GM19324 (cell line): Measurements from ENCODE around the gene ATXN7.

Experiments used
- ATAC-seq: cut with Tn5 transposase; IDR thresholded peaks from one replicate; pipeline ENCODE4 v1.9.1; 2021; ENCODE audit warnings: mild to moderate bottlenecking, moderate library complexity; ENCODE audit not compliant: unreplicated experiment, low FRiP score

ATXN7 gene

GRCh38 chr3:63932509-63933212, 69.0 kb downstream of the ATXN7 start:
- no peak for ATAC-seq

- no peak for ATAC-seq
Measured at GRCh38 chr3:63933459-63933858, 69.8 kb downstream of the ATXN7 start.

- no peak for ATAC-seq
Measured at GRCh38 chr3:63934041-63934866, 70.6 kb downstream of the ATXN7 start.

GRCh38 chr3:63936925-63937324, 73.3 kb downstream of the ATXN7 start:
- no peak for ATAC-seq

- peak; percentile 69 for ATAC-seq
Measured at GRCh38 chr3:63937661-63938651, 74.3 kb downstream of the ATXN7 start.

- ATAC-seq, result no peak
Measured at GRCh38 chr3:63940389-63940757, 76.7 kb downstream of the ATXN7 start.

GRCh38 chr3:63942528-63942927, 78.9 kb downstream of the ATXN7 start:
- no peak for ATAC-seq

GRCh38 chr3:63943678-63944077, 80.0 kb downstream of the ATXN7 start:
- no peak for ATAC-seq

- no peak for ATAC-seq
Measured at GRCh38 chr3:63945558-63946096, 82.0 kb downstream of the ATXN7 start.

GRCh38 chr3:63946753-63947152, 83.1 kb downstream of the ATXN7 start:
- ATAC-seq, result no peak

GRCh38 chr3:63947594-63947993, 83.9 kb downstream of the ATXN7 start:
- no peak for ATAC-seq

GRCh38 chr3:63949005-63949404, 85.3 kb downstream of the ATXN7 start:
- ATAC-seq, result no peak

GRCh38 chr3:63950698-63951097, 87.0 kb downstream of the ATXN7 start:
- ATAC-seq, result no peak

GRCh38 chr3:63951492-63952247, 88.0 kb downstream of the ATXN7 start:
- no peak for ATAC-seq

- no peak for ATAC-seq
Measured at GRCh38 chr3:63952248-63952594, 88.6 kb downstream of the ATXN7 start.

- ATAC-seq, result no peak
Measured at GRCh38 chr3:63954182-63954581, 90.5 kb downstream of the ATXN7 start.

GRCh38 chr3:63955036-63955650, 91.5 kb downstream of the ATXN7 start:
- no peak for ATAC-seq

GRCh38 chr3:63955830-63956545, 92.3 kb downstream of the ATXN7 start:
- ATAC-seq, result no peak

GRCh38 chr3:63959146-63959545, 95.5 kb downstream of the ATXN7 start:
- no peak for ATAC-seq
